AG09319 (cell line): ENCODE measurements around the gene ATP6V1F.

Experiments
- DNase-seq: peaks from one replicate; pipeline ENCODE4 v3.0.0-alpha.2; 2010; ENCODE audit warnings: low read depth; ENCODE audit errors: extremely low read depth
- TF ChIP-seq, protein P1 (sequence below): IDR thresholded peaks from 2 replicates; pipeline ENCODE4 v1.5.1; 2011; ENCODE audit warnings: low read depth, mild to moderate bottlenecking, inconsistent platforms, low read length, moderate library complexity

ATP6V1F gene

DNA sequence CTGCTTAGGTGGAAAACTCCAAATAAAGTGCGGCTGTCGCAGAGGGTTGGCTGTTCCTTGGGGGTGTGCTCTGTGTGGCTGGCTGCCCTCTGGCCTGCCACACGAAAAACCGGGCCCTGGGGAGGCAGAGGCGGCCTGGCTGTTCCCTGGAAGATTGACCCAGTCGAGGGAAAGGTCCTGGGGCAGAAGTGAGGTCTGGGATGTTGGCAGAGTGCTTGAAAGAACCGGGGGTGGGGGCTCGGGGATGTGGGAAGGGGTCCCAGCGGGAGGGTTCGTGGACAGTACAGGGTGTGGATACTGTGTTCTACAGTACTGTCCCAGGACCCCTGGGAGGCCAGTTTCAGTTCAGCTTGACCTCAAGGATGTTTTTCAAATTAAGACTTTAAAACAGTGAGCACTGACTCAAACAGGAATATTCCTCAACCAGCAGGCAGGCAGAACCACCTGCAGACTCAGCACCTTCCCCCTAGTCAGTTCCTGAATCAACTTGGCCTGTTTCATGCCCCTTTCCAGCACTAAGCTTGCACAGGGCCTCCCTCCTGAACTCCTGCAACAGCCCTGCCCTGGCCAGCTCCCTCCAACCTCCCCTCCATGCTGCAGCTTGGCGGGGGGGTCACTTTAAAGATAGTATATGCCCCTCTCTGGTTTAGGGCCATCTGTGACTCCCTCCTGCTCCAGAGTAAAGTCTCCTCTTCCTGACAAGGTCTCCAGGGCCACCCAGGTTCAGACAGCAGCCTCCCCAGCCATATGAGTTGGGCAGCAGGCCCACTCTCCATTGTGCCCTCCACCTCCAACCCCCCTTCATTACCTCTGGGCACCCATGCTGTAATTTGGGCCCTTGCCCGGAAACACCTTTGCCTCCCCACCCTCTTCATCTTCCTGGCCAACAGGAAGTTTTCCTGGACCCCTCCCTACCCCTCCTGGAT lies 3.2 kb upstream of the ATP6V1F start:
- DNase-seq: no peak
- TF ChIP-seq, protein P1, sequence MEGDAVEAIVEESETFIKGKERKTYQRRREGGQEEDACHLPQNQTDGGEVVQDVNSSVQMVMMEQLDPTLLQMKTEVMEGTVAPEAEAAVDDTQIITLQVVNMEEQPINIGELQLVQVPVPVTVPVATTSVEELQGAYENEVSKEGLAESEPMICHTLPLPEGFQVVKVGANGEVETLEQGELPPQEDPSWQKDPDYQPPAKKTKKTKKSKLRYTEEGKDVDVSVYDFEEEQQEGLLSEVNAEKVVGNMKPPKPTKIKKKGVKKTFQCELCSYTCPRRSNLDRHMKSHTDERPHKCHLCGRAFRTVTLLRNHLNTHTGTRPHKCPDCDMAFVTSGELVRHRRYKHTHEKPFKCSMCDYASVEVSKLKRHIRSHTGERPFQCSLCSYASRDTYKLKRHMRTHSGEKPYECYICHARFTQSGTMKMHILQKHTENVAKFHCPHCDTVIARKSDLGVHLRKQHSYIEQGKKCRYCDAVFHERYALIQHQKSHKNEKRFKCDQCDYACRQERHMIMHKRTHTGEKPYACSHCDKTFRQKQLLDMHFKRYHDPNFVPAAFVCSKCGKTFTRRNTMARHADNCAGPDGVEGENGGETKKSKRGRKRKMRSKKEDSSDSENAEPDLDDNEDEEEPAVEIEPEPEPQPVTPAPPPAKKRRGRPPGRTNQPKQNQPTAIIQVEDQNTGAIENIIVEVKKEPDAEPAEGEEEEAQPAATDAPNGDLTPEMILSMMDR: no peak

DNA sequence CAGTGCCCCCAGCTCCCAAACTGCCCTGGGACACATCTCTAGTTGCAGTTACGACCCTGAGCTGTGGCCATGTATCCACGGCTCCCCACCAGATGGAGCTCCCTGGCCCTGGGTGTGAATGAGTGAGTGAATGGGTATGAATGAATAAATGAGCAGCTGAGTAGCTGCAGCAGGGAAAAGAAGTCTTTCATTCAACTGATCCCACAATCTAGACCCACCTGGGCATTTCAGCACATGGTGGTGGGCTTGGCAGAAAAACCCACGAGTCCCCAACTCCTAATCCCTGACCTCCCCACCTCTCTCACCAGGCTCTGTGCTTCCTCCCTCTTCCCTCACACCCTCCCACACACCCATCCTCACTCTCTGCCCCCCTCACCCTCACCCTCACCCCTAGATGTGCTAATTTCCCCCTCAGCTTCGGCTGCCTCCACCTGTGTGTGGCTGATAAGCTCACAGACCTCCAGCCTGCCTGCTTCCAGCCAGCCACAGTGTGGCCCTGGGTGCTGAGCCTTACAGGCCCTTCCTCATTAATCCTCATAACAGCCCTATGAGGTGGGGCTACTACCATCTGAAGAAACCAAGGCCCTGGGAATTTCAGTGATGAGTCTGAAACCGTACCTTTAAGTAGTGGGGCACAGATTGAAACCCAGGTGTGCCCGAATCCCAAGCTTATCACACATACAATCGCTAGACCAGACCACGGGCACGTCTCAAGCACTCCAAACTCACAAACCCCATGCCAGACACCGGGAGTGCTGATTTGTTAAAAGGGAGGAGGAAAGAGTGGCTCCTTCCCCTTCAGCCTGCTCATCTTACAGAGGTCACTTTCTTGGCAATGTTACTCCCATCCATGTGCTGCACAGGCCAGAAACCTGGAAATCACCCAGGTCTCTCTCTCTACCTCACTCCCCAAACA lies 2.2 kb upstream of the ATP6V1F start:
- peak; percentile 66 for DNase-seq
- TF ChIP-seq, protein P1: peak; percentile 18

DNA sequence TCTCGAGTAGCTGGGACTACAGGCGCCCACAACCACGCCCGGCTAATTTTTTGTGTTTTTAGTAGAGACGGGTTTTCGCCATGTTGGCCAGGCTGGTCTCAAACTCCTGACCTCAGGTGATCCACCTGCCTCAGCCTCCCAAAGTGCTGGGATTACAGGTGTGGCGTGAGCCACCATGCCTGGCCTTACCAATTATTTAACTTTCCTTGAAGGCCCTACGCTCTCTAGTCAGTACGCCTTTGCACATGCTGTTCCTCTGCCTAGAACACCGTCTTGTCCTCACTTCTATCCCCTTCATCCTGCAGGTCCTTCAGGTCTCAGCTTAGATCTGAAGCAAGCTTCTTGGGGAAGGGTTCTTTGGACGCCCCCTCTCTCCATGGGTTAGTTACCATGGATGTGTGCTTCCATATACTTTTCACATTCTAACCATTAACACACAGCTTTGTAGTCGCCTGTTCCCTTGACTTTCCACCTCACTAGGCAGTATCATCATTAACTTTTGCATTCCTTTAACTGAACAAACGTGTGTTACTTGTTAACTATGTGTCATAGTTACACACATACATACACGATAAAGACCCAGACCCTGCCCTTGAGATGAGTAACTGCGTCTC lies 592 bp upstream of the ATP6V1F start:
- DNase-seq: no peak
- TF ChIP-seq, protein P1: no peak

DNA sequence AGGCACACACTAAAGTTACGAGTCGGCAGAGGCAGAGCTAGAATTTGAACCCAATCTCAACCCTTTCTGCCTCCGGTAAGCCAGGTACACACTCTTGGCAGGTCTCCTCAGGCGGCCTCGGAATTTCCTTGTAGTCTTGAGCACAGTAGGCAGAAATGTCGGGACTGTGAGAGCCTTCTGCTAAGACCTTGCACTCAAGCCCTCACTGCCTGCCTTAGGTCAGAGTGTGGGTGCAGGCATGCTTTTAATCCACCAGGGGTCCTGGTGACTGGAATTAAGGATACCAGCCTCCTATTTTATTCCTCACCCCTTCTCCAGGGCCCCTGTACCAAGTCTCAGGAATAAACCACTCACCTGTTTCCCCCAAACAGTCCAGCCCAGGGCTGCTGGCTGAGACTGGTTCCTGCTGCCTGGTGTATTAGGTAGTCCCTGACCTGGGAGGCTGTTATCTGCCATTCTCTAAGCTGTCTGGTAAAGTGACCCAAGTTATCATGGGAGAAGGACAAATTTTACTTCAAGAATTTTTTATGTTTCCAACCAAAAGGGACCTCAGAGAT lies 855 bp downstream of the ATP6V1F start:
- DNase-seq: no peak
- TF ChIP-seq, protein P1: peak; percentile 48

DNA sequence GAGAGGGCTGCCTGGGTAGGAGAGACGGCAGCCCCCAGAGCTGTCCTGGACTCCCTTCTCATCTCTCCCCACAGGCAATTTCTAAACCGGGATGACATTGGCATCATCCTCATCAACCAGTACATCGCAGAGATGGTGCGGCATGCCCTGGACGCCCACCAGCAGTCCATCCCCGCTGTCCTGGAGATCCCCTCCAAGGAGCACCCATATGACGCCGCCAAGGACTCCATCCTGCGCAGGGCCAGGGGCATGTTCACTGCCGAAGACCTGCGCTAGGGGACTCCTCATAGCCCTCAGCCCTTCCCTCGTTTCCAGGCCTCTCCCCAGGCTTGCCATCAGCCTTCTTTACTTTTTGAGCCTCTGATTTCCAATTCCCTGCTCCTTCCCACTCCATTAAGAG lies 2.6 kb downstream of the ATP6V1F start:
- DNase-seq: no peak
- TF ChIP-seq, protein P1: no peak

DNA sequence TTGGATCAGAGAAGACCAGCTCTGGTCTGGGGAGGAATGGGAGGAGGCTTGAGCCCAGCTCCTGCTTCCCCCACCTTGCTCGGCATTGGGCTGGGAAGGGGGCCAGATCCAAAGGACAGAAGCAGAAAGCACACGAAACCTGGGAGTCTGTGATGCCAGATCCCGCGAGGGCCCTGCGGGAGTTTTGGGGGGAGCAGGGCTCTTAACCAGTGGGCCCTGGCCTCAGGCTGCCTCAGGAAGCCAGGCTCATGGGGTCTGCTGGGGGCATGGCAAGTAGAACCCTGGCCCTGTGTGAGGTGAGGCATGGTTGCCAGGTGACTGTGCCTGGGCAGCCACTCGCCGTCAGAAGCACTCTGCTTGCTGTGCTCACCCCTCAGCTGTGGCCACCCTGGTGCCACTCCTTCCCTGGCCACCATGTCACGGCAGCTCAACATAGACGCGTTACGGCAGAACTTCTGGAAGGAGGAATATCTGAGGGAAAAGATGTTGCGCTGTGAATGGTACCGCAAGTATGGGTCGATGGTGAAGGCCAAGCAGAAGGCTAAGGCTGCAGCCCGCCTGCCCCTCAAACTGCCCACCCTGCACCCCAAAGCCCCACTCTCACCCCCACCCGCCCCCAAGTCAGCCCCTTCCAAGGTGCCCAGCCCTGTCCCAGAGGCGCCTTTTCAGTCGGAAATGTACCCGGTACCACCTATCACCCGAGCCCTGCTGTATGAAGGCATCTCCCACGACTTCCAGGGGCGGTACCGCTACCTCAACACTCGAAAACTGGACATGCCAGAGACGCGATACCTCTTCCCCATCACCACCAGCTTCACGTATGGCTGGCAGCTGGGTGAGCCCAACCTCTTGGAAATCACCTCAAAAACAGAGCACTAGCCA lies 3.6 kb downstream of the ATP6V1F start:
- TF ChIP-seq, protein P1: no peak
- DNase-seq: no peak
